A549 (cell line): ENCODE measurements around the gene CD9.

Experiments used
- BHLHE40 ChIP-seq: IDR thresholded peaks from 2 replicates; pipeline ENCODE4 v1.6.1; 2012; ENCODE audit warnings: low read depth, low read length, inconsistent platforms
- EP300 ChIP-seq, 2 experiments: fragments of >200 bp; sonication (Bioruptor Twin); formaldehyde crosslinking; IDR thresholded peaks; 2 replicates in 1 of 2; 3 replicates in 1 of 2; pipeline ENCODE4 v1.6.1; 2016 to 2017
- POLR2A ChIP-seq: IDR thresholded peaks from 2 replicates; pipeline ENCODE4 v1.6.1; 2012; ENCODE audit warnings: mild to moderate bottlenecking, low read length
- RCOR1 ChIP-seq: fragments of 150-350 bp; IDR thresholded peaks from 2 replicates; pipeline ENCODE4 v1.6.1; 2014; ENCODE audit warnings: antibody characterized with exemption, low read length, low read depth
- RFX5 ChIP-seq: fragments of 450-650 bp; IDR thresholded peaks from 2 replicates; pipeline ENCODE4 v1.7.1; 2014; ENCODE audit warnings: antibody characterized with exemption, mild to moderate bottlenecking, moderate library complexity
- RNF2 ChIP-seq: fragments of 200-600 bp; sonication (generic); IDR thresholded peaks from 2 replicates; pipeline ENCODE4 v1.6.1; 2016; ENCODE audit warnings: low read depth, mild to moderate bottlenecking, antibody characterized with exemption, moderate library complexity, borderline replicate concordance
- TF ChIP-seq, protein P1 (sequence below): fragments of >200 bp; sonication (Bioruptor Twin); formaldehyde crosslinking; IDR thresholded peaks from 3 replicates; pipeline ENCODE4 v1.5.1; 2016

DNA sequence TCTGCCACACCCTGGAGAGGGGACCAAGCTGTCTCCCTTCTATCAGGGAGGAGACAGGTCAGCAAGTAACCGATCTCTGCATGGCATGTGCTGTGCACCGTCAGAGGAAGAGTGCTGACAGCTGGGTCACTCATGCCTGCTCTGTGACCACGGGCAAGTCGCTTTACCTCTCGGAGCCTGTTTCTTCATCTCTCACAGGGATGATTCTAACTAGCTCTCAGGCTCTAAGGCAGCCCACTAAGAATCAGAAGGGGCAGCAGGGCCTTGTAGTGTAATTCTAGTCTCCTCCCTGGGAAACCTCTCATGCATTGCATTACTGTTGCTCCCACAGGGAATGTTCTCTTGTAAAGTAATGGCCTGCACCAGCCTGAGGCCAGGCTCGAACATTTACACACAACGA is 11.9 kb downstream of the CD9 start:
- TF ChIP-seq, protein P1, sequence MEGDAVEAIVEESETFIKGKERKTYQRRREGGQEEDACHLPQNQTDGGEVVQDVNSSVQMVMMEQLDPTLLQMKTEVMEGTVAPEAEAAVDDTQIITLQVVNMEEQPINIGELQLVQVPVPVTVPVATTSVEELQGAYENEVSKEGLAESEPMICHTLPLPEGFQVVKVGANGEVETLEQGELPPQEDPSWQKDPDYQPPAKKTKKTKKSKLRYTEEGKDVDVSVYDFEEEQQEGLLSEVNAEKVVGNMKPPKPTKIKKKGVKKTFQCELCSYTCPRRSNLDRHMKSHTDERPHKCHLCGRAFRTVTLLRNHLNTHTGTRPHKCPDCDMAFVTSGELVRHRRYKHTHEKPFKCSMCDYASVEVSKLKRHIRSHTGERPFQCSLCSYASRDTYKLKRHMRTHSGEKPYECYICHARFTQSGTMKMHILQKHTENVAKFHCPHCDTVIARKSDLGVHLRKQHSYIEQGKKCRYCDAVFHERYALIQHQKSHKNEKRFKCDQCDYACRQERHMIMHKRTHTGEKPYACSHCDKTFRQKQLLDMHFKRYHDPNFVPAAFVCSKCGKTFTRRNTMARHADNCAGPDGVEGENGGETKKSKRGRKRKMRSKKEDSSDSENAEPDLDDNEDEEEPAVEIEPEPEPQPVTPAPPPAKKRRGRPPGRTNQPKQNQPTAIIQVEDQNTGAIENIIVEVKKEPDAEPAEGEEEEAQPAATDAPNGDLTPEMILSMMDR = no peak
- no peak for TF ChIP-seq RCOR1
- no peak for TF ChIP-seq RFX5
- TF ChIP-seq EP300 (IDR thresholded peaks at IDR 0.05) = no peak
- no peak for TF ChIP-seq POLR2A
- no peak for TF ChIP-seq BHLHE40
- TF ChIP-seq RNF2 = no peak
